Measurements from ENCODE around the gene EFL1.

- no peak for TF ChIP-seq CTCF (IDR thresholded peaks at IDR 0.05)
- no peak for TF ChIP-seq POLR2AphosphoS5 (IDR thresholded peaks at IDR 0.05)
- no peak for TF ChIP-seq POLR2A (IDR thresholded peaks at IDR 0.05)
Measured at GRCh38 chr15:82105451-82106215, 156.9 kb downstream of the EFL1 start.
